HepG2 (cell line): Measurements from ENCODE around the gene ZFYVE21. TPM values are rescaled to one million over a fixed set of nuclear protein-coding genes. Genes with fewer than 3 reads are reported as not detected.

Experiments
- ATAC-seq: fragments of 200-7000 bp; cut with Tn5 transposase; 3 replicates; pipeline ENCODE4 v1.9.1; 2020; ENCODE audit warnings: mild to moderate bottlenecking, moderate library complexity
- Bru-seq: library from RNA; stranded (reverse); fragments of 400-500 nt; gene quantifications from one replicate; lab custom pipeline; 2021; lab: Mats Ljungman, UMichigan
- BruChase-seq, 2 experiments: library from RNA; stranded (reverse); fragments of 400-500 nt; gene quantifications; one replicate each; lab custom pipeline; 2021; lab: Mats Ljungman, UMichigan
- BruUV-seq: library from RNA; stranded (reverse); fragments of 400-500 nt; replicated peaks from 2 replicates; lab custom pipeline; 2021; lab: Mats Ljungman, UMichigan
- CTCF ChIA-PET: fragments of 300-600 bp; formaldehyde crosslinking; extraction: SDS; loops from one replicate; lab custom pipeline; 2021; ENCODE audit warnings: low total read pairs, inconsistent platforms, low intra/inter-chr PET ratio; lab: Yijun Ruan, JAX
- POLR2A ChIA-PET: fragments of 350-600 bp; sonication (Branson Sonifier 250); formaldehyde crosslinking; loops from one replicate; lab custom pipeline; 2020; ENCODE audit warnings: antibody characterized with exemption, inconsistent platforms; lab: Yijun Ruan, JAX
- DNase-seq: peaks from one replicate; pipeline ENCODE4 v3.0.0-alpha.2; 2015; ENCODE audit warnings: low spot score
- FAIRE-seq: peaks from 3 replicates; lab custom pipeline; 2011; peaks lifted over from hg19 to GRCh38; lab: Jason Lieb, UNC
- H2AFZ ChIP-seq: one replicate; pipeline ENCODE4 v1.6.1; 2011; ENCODE audit warnings: low read length, inconsistent platforms
- H3K27ac ChIP-seq: fragments of 300-600 bp; 3 replicates; pipeline ENCODE4 v1.8.0; 2011; ENCODE audit warnings: mixed run types, mild to moderate bottlenecking, mixed read lengths, low read length, inconsistent platforms; ENCODE audit not compliant: insufficient read depth; ENCODE audit errors: extremely low read length
- H3K27me3 ChIP-seq, 2 experiments: fragments of 200-600 bp in 1 of 2; 2 replicates in 1 of 2; 3 replicates in 1 of 2; pipeline versions ENCODE4 v1.6.0 to v1.8.0; 2011; ENCODE audit warnings: low read length in 2 of 2, mild to moderate bottlenecking in 2 of 2, moderate library complexity in 2 of 2, inconsistent platforms in 1 of 2; ENCODE audit not compliant: insufficient read depth in 2 of 2, control insufficient read depth in 1 of 2
- H3K36me3 ChIP-seq, 2 experiments: fragments of 200-600 bp in 1 of 2; replicated peaks in 1 of 2; 2 replicates in 1 of 2; 3 replicates in 1 of 2; pipeline versions ENCODE4 v1.5.1 to v1.8.0; 2011; ENCODE audit warnings: low read length in 2 of 2, inconsistent platforms in 1 of 2; ENCODE audit not compliant: insufficient read depth in 2 of 2, control insufficient read depth in 1 of 2
- H3K4me1 ChIP-seq: 2 replicates; pipeline ENCODE4 v1.5.1; 2012; ENCODE audit warnings: low read length, inconsistent platforms; ENCODE audit not compliant: insufficient read depth
- H3K4me2 ChIP-seq: 2 replicates; pipeline ENCODE4 v1.6.0; 2011; ENCODE audit warnings: low read depth, low read length, inconsistent platforms
- H3K4me3 ChIP-seq, 3 experiments: fragments of 200-600 bp in 1 of 3; sonication (generic), shearing (Covaris generic) in 1 of 3; replicated peaks in 1 of 3; 2 replicates each; pipeline ENCODE4 v1.5.1; 2011 to 2016; ENCODE audit warnings: low read length in 3 of 3, inconsistent platforms in 2 of 3, low read depth in 2 of 3, mild to moderate bottlenecking in 2 of 3, control low read depth in 1 of 3, mixed read lengths in 1 of 3; ENCODE audit not compliant: insufficient read depth in 1 of 3
- H3K79me2 ChIP-seq: one replicate; pipeline ENCODE4 v1.6.1; 2011; ENCODE audit warnings: low read length, inconsistent platforms; ENCODE audit not compliant: insufficient read depth
- H3K9ac ChIP-seq: 2 replicates; pipeline ENCODE4 v1.6.0; 2011; ENCODE audit warnings: mild to moderate bottlenecking, low read depth, low read length, inconsistent platforms; ENCODE audit not compliant: insufficient read depth
- H3K9me3 ChIP-seq: 2 replicates; pipeline ENCODE4 v1.5.1; 2012; ENCODE audit warnings: mild to moderate bottlenecking, low read length
- H4K20me1 ChIP-seq: 2 replicates; pipeline ENCODE4 v1.6.0; 2011; ENCODE audit warnings: inconsistent platforms, mild to moderate bottlenecking, low read length, moderate library complexity; ENCODE audit not compliant: insufficient read depth
- CERS6 ChIP-seq: sonication (generic); formaldehyde crosslinking; IDR thresholded peaks from 2 replicates; pipeline ENCODE4 v1.5.0; 2020; ENCODE audit warnings: missing genetic modification reagents
- ETV6 ChIP-seq: sonication (generic); formaldehyde crosslinking; conservative IDR thresholded peaks from 2 replicates; pipeline ENCODE4 v1.4.0; 2020; ENCODE audit warnings: missing genetic modification reagents
- HMG20B ChIP-seq: conservative IDR thresholded peaks from 2 replicates; pipeline ENCODE4 v1.6.1; 2016; ENCODE audit warnings: missing genetic modification reagents, missing compliant biosample characterization
- HMGXB4 ChIP-seq, 2 experiments: sonication (generic) in 1 of 2; formaldehyde crosslinking in 1 of 2; IDR thresholded peaks; 2 replicates each; pipeline versions ENCODE4 v1.4.0 to v1.6.1; 2018 to 2020; ENCODE audit warnings: missing genetic modification reagents in 2 of 2, borderline replicate concordance in 1 of 2, low read depth in 1 of 2, mild to moderate bottlenecking in 1 of 2, missing biosample characterization in 1 of 2
- MXD4 ChIP-seq: IDR thresholded peaks from 2 replicates; pipeline ENCODE4 v1.6.1; 2016; ENCODE audit warnings: mild to moderate bottlenecking, missing biosample characterization, missing genetic modification reagents
- RFXANK ChIP-seq: IDR thresholded peaks from 2 replicates; pipeline ENCODE4 v1.6.1; 2016
- YY1 ChIP-seq: IDR thresholded peaks from 2 replicates; pipeline ENCODE4 v1.6.1; 2011; ENCODE audit warnings: low read length, low read depth, moderate library complexity, mild to moderate bottlenecking; ENCODE audit not compliant: insufficient read depth, insufficient replicate concordance
- ZNF776 ChIP-seq: sonication (generic); formaldehyde crosslinking; IDR thresholded peaks from 2 replicates; pipeline ENCODE4 v1.4.0; 2020; ENCODE audit warnings: mild to moderate bottlenecking, missing genetic modification reagents
- WGBS: methylation state at CpG from one replicate; pipeline ENCODE4 v1.1.6; 2017; ENCODE audit warnings: low lambda C conversion rate; 5-methylcytosine and 5-hydroxymethylcytosine counted together
- in situ Hi-C: cut with HindIII; loops from 2 replicates; pipeline ENCODE4 v1.10.0; 2017; ENCODE audit warnings: low pct_unique_long_range_greater_than_20kb; ENCODE audit not compliant: extremely low pct_ligation_motif_present
- intact Hi-C: fragments of 100-400 bp; cut with micrococcal nuclease; formaldehyde crosslinking; loops from one replicate; pipeline ENCODE4 v1.10.0; 2022; ENCODE audit not compliant: unreplicated experiment
- long read RNA-seq, 2 experiments: library from RNA in 1 of 2; library from polyadenylated mRNA in 1 of 2; stranded (forward) in 1 of 2; unstranded in 1 of 2; transcript quantifications; one replicate each; pipeline ENCODE4 v2.0.0, GENCODE V29; 2019 to 2022
- polyA minus RNA-seq, 3 experiments: library from RNA; depleted of rRNA, polyadenylated mRNA; stranded (reverse); fragments of >200 nt; gene quantifications; 2 replicates each; pipeline ENCODE4 v1.2.3, GENCODE V29; 2011; ENCODE audit warnings: low replicate concordance in 1 of 3
- polyA plus RNA-seq, 8 experiments: library from polyadenylated mRNA; depleted of rRNA in 3 of 8; stranded (reverse) in 7 of 8; unstranded in 1 of 8; fragments of >200 nt; fragmentation: Illumina TruSeq in 4 of 8; extraction: Trizol in 4 of 8; gene quantifications; 2 replicates each; pipeline versions ENCODE4 v1.2.1 to v1.2.3, GENCODE V29; 2011 to 2016; ENCODE audit warnings: low read depth in 4 of 8, missing spikeins in 1 of 8, mixed read lengths in 1 of 8; ENCODE audit not compliant: insufficient read depth in 1 of 8
- total RNA-seq, 5 experiments: library from RNA; depleted of rRNA; stranded (reverse); fragments of >200 nt; fragmentation: Illumina TruSeq; extraction: Trizol; gene quantifications; 2 replicates each; pipeline ENCODE4 v1.2.3, GENCODE V29; 2016; ENCODE audit warnings: low read depth in 1 of 5
- TF ChIP-seq, protein P1 (sequence below): sonication (generic); formaldehyde crosslinking; IDR thresholded peaks from 2 replicates; pipeline ENCODE4 v1.4.0; 2020; ENCODE audit warnings: missing genetic modification reagents, mild to moderate bottlenecking, borderline replicate concordance

The ZFYVE21 gene
- total RNA-seq (2016; rRNA removed; fragmentation: Illumina TruSeq; extraction: Trizol), result 34.3 and 35.1 TPM in 2 replicates
- total RNA-seq (2016; cell fraction: cytosol; rRNA removed; fragmentation: Illumina TruSeq; extraction: Trizol; ENCODE audit: low read depth), result 12.0 and 12.6 TPM in 2 replicates
- 36.2 and 37.2 TPM in 2 replicates for total RNA-seq (2016; cell fraction: insoluble cytoplasmic fraction; rRNA removed; fragmentation: Illumina TruSeq; extraction: Trizol)
- total RNA-seq (2016; cell fraction: membrane; rRNA removed; fragmentation: Illumina TruSeq; extraction: Trizol), result 23.9 and 24.1 TPM in 2 replicates
- 25.9 TPM in 2 replicates for total RNA-seq (2016; cell fraction: nucleus; rRNA removed; fragmentation: Illumina TruSeq; extraction: Trizol)
- 34.4 and 36.2 TPM in 2 replicates for polyA plus RNA-seq (2011; rRNA removed)
- polyA plus RNA-seq (2011; cell fraction: cytosol; rRNA removed), result 33.8 and 35.9 TPM in 2 replicates
- polyA plus RNA-seq (2011; cell fraction: nucleus; rRNA removed), result 57.7 and 67.1 TPM in 2 replicates
- polyA plus RNA-seq (2012), result 18.5 and 20.2 TPM in 2 replicates
- 9.6 and 11.9 TPM in 2 replicates for polyA plus RNA-seq (2016; cell fraction: cytosol; fragmentation: Illumina TruSeq; extraction: Trizol; ENCODE audit: low read depth)
- 38.6 and 42.4 TPM in 2 replicates for polyA plus RNA-seq (2016; cell fraction: insoluble cytoplasmic fraction; fragmentation: Illumina TruSeq; extraction: Trizol; ENCODE audit: low read depth)
- 20.7 and 23.8 TPM in 2 replicates for polyA plus RNA-seq (2016; cell fraction: membrane; fragmentation: Illumina TruSeq; extraction: Trizol; ENCODE audit: low read depth)
- polyA plus RNA-seq (2016; cell fraction: nucleus; fragmentation: Illumina TruSeq; extraction: Trizol; ENCODE audit: insufficient read depth, low read depth), result 55.9 and 58.6 TPM in 2 replicates
- polyA minus RNA-seq (2011; rRNA and poly(A)+ RNA removed; ENCODE audit: low replicate concordance), result 32.6 and 37.6 TPM in 2 replicates
- polyA minus RNA-seq (2011; cell fraction: cytosol; rRNA and poly(A)+ RNA removed), result 12.3 and 14.1 TPM in 2 replicates
- 23.7 and 24.3 TPM in 2 replicates for polyA minus RNA-seq (2011; cell fraction: nucleus; rRNA and poly(A)+ RNA removed)
- percentile 61 among the genes with signal in this experiment for Bru-seq, nascent RNA
- BruChase-seq, experiment 1, labeled RNA remaining after a 6-hour chase, result percentile 82 among the genes with signal in this experiment
- BruChase-seq, experiment 2, labeled RNA remaining after a 2-hour chase, result percentile 82 among the genes with signal in this experiment
- long read RNA-seq, experiment 1, transcript ZFYVE21-202 (7 exons, 1,383 nt), result major isoform, 45 of 54 reads
- long read RNA-seq, experiment 1, partial matches to known transcripts, result 2 of 54 reads
- long read RNA-seq, experiment 1, other reads (novel, unspliced or antisense), result 5 of 54 reads
- long read RNA-seq, experiment 2, transcript ZFYVE21-202 (7 exons, 1,383 nt), result major isoform, 16 of 27 reads
- long read RNA-seq, experiment 2, partial matches to known transcripts, result 0 of 27 reads
- long read RNA-seq, experiment 2, other reads (novel, unspliced or antisense), result 9 of 27 reads

GRCh38 chr14:103715052-103716000 lies at the start of gene ZFYVE21, which contains the start of gene XRCC3:
Gene ZFYVE21, plus strand, starts transcription at chr14:103715810. Its CDS starts 32 bp downstream, at chr14:103715842.
Gene XRCC3, minus strand, starts transcription at chr14:103715451. Its CDS starts 4,364 bp downstream, at chr14:103711087.
- BruUV-seq, result no TSS peak
- DNase-seq, result peak; percentile 98
- peak within 1 kb of the TSS; percentile 84 for H3K9ac ChIP-seq
- ChIA-PET CTCF (no interaction called here), POLR2A (interaction anchor here (0.9 to 1.7 kb wide), 4 partner anchors 17 to 165 kb away, joined by 3 to 7 read pairs (median 4); no protein-coding TSS in a partner anchor)
- peak within 1 kb of the TSS; percentile 73 to 94 (median 78) for H3K4me3 ChIP-seq
- peak within 1 kb of the TSS; percentile 81 for H3K27ac ChIP-seq
- in situ Hi-C loops (no loop called here), intact Hi-C loops (no loop called here)
- H3K27me3 ChIP-seq, result no peaks in the 10 kb centered on the region
- ATAC-seq, result peak; percentile 93
- WGBS, result 0% methylated on average over 17 of the region's 121 CpGs
- peaks cover 48% of the 10 kb centered on the region for H3K79me2 ChIP-seq
- peaks cover 36% of the 10 kb centered on the region for H3K4me1 ChIP-seq
- H2AFZ ChIP-seq, result no peak within 1 kb of the TSS
- peak; percentile 96 for FAIRE-seq
- no peaks in the 10 kb centered on the region; the same call in 1 of the 2 replicates for H4K20me1 ChIP-seq
- peak within 1 kb of the TSS; percentile 77 for H3K4me2 ChIP-seq
- 0 out of 5 replicates have a peak, but pooled peaks cover 0 to 7% of the 10 kb centered on the region in 2 experiments for H3K36me3 ChIP-seq
- H3K9me3 ChIP-seq, result no peaks in the 10 kb centered on the region
- TF ChIP-seq HMG20B, result no peak
- TF ChIP-seq, protein P1, sequence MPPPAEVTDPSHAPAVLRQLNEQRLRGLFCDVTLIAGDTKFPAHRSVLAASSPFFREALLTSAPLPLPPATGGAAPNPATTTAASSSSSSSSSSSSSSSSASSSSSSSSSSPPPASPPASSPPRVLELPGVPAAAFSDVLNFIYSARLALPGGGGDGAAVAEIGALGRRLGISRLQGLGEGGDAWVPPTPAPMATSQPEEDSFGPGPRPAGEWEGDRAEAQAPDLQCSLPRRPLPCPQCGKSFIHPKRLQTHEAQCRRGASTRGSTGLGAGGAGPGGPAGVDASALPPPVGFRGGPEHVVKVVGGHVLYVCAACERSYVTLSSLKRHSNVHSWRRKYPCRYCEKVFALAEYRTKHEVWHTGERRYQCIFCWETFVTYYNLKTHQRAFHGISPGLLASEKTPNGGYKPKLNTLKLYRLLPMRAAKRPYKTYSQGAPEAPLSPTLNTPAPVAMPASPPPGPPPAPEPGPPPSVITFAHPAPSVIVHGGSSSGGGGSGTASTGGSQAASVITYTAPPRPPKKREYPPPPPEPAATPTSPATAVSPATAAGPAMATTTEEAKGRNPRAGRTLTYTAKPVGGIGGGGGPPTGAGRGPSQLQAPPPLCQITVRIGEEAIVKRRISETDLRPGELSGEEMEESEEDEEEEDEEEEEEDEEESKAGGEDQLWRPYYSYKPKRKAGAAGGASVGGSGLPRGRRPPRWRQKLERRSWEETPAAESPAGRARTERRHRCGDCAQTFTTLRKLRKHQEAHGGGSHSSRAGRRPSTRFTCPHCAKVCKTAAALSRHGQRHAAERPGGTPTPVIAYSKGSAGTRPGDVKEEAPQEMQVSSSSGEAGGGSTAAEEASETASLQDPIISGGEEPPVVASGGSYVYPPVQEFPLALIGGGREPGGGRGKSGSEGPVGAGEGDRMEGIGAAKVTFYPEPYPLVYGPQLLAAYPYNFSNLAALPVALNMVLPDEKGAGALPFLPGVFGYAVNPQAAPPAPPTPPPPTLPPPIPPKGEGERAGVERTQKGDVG, result no peak
- peak in 1 of 2 experiments; percentile 57; a peak in 1 of 4 replicates for TF ChIP-seq HMGXB4 (CRISPR knock-in tag; IDR thresholded peaks at IDR 0.05; ENCODE audit: borderline replicate concordance in 1 of 2, low read depth in 1 of 2)
- peak; percentile 67 for TF ChIP-seq YY1
- no peak for TF ChIP-seq RFXANK
- TF ChIP-seq ETV6, result no peak
- no peak for TF ChIP-seq ZNF776
- TF ChIP-seq CERS6 (CRISPR knock-in tag), result no peak
- peak; percentile 77 for TF ChIP-seq MXD4 (CRISPR knock-in tag)
